OCI-LY3 (cell line): ENCODE measurements around the gene SLC28A1.

ENCODE experiments used
- CTCF ChIP-seq: fragments of 200-600, 300-600 bp; sonication (generic); IDR thresholded peaks from 2 replicates; pipeline ENCODE4 v1.5.1; 2014; ENCODE audit warnings: antibody characterized with exemption, low read length, low read depth
- EZH2phosphoT487 ChIP-seq: fragments of 200-600 bp; shearing (Covaris generic); IDR thresholded peaks from 2 replicates; pipeline ENCODE4 v1.6.1; 2018; ENCODE audit warnings: antibody characterized with exemption, mixed run types, low read depth

DNA sequence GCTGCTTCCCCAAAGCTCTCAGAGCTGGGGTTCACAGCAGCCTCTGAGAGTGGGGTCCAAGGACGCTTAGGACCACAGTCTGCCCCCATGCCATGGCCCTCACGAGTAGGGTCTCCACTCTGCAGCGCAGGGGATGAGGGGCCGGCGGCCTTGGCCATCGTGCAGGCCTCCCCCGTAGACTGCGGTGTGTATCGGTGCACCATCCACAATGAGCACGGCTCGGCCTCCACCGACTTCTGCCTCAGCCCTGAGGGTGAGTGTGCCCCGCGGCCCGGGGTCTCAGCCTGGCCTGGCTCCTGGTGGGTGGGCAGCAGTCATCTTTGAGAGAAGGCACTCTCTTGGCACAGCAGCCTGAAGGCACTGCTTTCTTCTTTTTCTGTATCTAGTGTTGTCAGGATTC, 24.8 kb upstream of the SLC28A1 start:
- TF ChIP-seq CTCF, result no peak
- no peak for TF ChIP-seq EZH2phosphoT487
